GM04503 (cell line): Measurements from ENCODE around the gene CTH.
"Not testable (repeated sequence)": the region's sequence is repeated elsewhere in the genome, so short reads cannot be mapped to it uniquely, and the experiment has no call there.

Experiments used
- DNase-seq: peaks from one replicate; pipeline ENCODE4 v3.0.0-alpha.2; 2012; ENCODE audit warnings: low read depth

Gene CTH

DNA sequence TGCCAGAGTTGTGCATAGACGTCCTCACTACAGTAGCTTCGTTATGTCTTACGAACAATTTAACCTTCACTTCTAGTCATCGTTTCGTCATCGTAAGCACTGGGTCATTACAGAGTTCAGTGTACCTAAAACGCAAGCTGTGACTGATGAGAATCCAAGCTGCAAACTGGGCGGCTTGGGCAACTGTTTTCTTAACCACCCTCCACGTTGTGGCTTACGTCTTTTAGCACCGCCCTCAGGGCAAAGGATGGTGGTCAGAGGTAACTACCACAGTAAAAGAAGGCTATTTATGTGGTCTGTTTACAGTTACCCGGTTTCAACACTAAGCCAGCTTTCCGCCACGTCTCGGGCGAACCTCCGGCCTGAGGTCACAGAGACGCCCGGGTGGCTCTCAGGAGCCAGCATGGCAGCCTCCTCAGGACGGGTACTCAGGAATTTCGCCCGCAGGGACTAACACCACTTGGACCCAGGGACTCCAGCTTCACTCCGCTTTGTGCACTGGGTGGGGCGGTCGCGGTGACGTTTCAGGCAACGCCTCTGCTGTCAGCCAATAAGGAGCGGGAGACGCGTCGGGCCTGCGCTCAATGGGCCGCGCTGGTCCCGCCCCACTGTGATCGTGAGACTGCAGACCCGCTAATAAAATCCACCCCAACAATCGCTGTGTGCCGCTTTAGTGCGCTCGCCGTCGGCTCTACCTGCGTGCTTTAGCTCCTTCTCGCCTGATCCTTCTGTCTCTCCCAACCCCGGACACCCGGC, at the start of gene CTH:
Gene CTH (plus strand): TSS at position 665 of the 756 bp plus-strand sequence. CDS start 148 bp downstream, outside the sequence.
- peak; percentile 75 for DNase-seq

DNA sequence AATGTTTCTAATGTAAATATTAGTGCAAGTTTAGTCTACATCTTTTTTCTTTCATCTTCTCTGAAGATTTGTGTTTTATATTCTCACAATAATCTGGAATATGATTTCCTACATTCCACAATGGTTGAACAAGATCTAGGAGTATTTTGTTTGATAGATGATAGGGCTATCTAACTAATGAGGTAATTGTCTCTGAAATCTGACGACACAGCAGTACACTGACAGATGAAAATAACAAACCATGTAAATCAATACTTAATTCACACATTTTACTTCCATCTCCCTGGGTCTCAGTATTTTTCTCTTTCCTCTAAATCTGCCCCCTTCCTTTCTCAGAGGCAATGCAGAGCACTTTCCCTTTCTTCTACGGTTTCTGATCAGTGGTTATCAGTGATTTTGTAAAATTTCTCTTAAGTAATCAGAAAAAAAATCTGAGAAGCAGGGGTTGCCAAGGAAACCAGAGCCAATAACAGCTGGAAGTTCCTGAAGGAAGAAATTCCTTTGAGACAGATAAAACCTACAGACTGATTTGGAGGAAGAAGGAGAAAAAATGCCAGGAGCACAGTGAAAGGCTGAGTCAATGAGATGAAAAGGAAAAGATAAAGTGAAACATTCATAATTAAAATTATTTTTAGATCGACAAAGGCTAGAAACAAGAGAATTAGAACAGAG, 49.2 kb upstream of the CTH start:
- DNase-seq: peak; percentile 25

DNA sequence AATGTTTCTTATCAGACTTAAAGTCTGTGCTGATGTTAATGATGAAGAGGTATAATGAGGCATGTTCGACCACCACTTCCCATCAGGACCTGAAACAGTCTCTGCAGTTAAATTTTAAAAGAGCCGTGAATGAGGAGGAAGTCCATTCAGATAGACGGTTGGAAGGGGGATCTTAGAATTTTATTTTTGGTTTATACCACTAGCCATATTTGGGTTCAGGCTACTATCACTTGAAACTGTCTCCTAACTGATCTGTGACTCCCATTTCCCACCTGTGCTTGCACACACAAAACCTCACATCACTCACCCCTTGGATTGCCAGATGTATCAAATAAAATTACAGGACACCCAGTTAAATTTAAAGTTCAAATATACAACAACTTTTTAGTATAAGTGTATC, 46.6 kb upstream of the CTH start:
- no peak for DNase-seq

DNA sequence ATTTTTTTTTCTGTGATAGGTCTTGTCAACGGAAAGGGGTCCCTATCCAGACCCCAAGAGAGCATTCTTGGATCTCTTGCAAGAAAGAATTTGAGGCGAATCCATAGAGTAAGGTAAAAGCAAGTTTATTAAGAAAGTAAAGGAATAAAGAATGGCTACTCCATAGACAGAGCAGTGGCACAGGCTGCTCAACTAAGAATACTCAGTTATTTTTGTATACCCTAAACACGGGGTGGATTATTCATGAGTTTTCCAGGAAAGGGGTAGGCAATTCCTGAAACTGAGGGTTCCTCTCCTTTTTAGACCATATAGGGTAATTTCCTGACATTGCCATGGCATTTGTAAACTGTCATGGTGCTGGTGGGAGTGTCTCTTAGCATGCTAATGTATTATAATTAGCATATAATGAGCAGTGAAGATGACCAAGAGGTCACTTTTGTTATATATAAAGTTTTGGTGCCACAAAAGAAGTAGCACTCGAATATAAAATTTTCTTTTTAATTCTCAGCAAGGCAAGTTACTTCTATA, 44.6 kb upstream of the CTH start:
- DNase-seq: not testable (repeated sequence)

DNA sequence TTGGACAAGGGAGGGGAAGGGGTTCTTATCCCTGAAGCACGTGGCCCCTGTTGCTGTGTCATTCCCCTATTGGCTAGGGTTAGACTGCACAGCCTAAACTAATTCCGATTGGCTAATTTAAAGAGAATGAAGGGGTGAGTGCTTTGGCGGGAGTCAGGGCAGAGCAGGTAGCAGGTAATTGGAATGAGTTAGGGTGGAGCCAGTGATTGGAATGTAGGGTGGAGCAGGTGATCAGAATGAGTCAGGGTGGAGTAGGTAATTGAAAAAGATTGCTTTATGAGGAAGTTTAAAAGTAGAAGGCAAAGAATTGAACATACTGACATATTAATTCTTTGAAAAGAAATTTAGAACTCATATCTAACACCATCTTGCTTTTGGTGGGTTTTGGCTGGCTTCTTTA, 44.1 kb upstream of the CTH start:
- DNase-seq: not testable (repeated sequence)

DNA sequence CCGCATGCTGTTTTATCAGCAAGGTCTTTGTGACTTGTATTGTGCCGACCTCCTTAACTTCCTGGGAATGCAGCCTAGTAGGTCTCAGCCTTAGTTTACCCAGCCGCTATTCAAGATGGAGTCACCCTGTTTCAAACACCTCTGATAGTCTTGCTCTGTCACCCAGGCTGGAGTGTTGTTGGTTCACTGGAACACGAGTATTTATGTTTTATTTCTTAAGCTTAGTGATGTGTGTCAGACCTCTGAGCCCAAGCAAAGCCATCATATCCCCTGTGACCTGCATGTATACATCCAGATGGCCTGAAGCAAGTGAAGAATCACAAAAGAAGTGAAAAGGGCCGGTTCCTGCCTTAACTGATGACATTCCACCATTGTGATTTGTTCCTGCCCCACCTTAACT, 43.7 kb upstream of the CTH start:
- not testable (repeated sequence) for DNase-seq

DNA sequence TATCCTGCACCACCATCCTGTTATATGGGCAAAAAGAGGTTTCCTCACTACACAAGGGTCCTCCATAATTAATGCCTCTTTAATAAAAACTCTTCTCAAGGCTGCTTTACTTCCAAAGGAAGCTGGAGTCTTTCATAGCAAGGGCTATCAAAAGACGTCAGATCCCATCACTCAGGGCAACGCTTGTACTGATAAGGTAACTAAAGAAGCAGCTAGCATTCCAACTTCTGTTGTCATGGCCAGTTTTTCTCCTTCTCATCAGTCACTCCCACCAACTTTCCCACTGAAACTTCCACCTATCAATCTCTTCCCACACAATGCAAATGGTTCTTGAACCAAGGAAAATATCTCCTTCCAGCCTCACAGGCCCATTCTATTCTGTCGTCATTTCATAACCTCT, 39.5 kb upstream of the CTH start:
- not testable (repeated sequence) for DNase-seq

DNA sequence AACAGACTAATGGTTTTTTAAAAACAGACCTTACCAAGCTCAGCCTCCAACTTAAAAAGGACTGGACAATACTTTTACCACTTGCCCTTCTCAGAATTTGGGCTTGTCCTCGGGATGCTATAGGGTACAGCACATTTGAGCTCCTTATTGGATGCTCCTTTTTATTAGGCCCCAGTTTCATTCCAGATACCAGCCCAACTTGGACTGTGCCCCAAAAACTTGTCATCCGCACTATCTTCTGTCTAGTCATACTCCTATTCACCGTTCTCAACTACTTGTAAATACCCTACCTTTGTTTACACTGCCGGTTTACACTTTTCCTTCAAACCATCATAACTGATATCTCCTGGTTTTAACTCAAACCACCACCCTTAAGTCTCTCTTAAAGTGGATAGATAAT, 38.6 kb upstream of the CTH start:
- DNase-seq: no peak

DNA sequence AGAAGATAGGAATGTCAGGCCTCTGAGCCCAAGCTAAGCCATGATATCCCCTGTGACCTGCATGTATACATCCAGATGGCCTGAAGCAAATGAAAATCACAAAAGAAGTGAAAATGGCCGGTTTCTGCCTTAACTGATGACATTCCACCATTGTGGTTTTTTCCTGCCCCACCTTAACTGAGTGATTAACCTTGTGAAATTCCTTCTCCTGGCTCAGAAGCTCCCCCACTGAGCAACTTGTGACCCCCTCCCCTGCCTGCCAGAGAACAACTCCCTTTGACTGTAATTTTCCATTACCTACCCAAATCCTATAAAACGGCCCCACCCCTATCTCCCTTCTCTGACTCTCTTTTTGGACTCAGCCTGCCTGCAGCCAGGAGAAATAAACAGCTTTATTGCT, 37.5 kb upstream of the CTH start:
- not testable (repeated sequence) for DNase-seq

DNA sequence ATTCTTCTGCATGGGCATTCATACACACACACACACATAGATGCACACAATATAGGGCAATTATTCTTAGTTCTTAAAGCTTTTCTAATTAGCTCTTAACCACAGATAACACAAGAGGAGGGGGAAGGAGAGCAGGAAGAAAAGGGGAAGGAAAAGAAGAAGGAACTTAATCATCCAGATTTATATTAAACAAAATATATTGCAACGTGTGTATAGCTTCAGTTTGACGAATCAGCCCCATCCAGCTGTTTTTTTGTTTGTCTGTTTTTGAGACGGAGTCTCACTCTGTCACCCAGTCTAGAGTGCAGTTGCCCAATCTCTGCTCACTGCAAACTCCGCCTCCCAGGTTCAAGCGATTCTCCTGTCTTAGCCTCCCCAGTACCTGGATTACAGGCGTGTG, 34.9 kb upstream of the CTH start:
- no peak for DNase-seq

DNA sequence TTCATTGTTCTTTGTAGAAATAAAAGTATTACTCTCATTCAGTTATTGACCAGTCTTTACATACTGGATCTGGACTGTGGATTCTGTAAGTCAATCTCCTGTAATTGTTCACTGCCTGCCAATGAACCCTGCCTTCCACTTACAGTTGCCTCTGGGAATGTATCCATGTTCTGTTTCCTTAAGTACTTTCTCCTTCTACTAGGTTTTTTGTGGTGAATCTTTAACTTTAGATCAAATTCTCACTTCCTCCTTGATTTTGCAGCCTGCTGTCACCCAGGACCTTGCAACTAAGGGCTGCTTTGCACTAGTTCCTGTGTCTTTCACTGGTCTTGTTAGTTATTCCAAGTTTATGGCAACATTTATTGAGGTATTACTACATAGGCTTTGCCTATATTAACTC, 28.4 kb upstream of the CTH start:
- no peak for DNase-seq

DNA sequence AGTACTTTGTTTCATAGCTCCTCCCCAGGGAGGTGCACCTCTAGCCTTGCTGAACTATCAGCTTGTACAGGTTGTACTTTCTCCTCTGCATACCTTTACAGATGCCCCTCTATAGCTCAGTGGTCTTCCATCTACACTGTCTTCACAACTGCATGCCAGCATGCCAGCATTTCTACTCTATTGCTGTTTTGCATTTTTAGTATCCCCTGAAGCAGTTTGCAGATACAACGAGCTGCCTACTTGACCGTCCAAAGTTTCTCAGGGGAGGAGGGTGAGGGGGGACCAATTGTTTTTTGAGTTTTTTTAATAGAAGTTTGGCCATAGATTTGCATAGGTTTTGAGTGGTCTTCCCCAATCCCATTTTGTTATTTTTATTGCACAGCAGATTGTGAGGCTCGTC, 27.6 kb upstream of the CTH start:
- DNase-seq: no peak

DNA sequence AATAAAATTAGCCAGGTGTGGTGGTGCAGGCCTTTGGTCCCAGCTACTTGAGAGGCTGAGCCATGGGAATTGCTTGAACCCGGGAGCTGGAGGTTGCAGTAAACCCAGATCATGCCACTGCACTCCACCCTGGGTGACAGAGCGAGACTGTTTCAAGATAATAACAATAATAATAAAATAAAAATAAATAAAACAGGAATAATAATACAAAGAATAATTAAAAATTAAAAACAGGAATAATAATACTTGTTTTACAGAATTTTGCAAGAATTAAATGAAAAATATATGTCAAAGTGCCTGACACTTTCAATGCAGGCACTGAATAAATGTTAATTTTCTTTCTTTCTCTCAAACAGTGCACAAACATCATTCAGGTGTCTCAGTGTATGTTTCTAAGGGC, 26.5 kb upstream of the CTH start:
- DNase-seq: no peak

DNA sequence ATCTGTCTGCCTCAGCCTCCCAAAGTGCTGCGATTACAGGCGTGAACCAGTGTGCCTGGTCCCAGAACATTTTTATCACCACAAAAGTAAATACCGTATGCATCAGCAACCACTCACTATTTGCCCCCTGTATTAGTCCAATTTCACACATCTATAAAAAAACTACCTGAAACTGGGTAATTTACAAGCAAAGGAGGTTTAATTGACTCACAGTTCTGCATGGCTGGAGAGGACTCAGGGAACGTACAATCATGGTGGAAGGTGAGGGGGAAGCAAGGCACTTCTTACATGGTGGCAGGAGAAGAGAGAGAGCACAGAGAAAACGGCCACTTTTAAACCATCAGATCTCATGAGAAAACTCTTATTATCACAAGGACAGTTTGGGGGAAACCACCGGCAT, 25.6 kb upstream of the CTH start:
- no peak for DNase-seq

DNA sequence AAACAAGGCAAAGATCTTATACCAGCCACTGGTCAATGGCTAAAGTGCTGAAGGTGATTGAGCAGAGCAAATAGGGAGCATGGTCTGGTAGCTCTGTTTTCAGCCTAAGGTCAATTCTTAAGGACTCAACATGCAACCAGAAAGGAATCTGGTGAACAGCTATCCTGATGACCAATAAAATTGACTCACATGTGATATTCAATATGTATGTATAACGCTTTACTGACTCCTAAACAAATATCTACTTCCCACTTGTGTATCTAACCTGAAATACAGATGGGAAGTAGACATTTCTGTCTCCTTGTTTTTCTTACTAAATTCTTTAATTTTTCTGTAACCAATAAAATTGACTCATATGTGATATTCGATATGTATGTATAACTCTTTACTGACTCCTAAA, 24.9 kb upstream of the CTH start:
- no peak for DNase-seq

DNA sequence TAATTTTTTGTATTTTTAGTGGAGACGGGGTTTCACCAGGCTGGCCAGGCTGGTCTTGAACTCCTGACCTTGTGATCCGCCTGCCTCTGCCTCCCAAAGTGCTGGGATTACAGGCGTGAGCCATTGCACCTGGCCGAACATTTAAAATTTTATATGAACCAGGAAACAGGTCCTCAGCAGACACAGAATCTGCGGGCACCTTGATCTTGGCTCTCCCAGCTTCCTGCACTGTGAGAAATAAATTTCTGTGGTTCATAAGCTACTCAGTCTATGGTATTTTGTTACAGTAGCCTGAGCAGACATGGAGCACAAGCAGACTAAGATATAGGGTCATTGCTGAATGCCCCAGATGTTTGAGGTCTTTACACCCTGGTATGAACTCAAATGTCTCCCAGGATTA, 23.6 kb upstream of the CTH start:
- no peak for DNase-seq

DNA sequence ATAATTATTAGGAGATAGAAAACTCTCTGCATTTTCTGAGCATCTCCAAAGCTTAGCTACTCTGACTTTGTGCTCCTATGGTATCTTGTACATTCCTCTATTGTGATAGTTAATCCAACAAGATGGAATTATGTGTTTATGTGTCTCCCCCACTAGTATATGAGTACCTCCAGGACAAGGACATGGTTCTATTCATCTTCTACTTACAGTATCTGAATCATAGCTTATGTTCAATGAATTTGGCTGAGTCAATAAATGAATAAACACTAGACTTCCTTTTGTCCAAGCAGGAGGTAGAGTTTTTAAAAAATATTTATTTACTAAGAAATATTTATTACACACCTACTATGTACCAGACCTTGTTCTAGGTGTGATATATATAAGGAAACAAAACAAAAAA, 18.4 kb upstream of the CTH start:
- no peak for DNase-seq

DNA sequence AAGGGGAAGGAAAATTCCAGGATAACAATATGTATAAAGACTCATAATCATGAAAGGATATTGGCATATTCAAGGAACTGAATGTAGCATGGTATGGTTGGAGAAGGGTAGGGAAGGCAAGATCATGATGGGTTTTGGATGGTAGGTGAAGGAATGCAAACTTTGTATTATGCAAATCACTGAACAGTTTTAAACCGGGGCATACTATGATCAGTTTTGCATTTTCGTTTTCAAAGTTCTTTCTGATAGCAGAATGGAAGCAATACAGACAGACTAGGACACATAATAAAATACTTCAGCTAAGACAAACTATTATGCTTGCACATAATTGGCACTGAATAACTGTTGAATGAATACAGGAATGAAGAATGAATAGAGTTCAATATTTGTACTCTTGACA, 14.5 kb upstream of the CTH start:
- no peak for DNase-seq

DNA sequence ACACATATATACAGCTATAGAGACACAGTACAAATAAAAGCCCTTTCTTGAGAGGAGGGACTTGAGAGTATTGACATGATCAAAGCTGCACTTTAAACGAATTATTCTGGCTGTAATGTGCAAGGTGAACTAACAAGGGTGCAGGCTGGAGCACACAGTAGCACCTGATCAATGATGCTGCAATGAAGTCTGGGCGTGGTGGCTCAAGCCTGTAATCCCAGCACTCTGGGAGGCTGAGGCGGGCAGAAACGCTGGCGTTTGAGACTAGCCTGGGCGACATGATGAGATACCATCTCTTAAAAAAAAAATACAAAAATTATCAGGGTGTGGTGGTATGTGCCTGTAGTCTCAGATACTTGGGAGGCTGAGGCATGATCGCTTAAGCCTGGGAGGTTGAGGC, 14.1 kb upstream of the CTH start:
- DNase-seq: no peak

DNA sequence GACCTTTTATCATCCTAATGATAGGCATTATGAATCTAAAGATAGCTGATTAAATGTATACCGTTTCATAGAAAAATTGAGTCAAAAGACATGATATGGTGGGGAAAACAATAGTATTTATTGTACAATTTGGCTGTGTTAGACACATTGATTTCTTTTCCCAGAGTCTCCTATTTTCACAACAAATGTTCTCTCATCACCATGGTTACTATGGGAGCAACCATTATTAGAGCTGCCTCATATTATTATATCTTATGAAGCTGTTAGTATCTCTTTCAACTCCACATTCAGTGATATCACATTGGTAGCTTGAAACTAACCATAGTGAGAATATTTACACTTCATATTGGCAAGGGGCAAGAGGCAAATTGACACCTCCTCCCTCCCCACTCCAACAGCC, 10.7 kb upstream of the CTH start:
- no peak for DNase-seq

DNA sequence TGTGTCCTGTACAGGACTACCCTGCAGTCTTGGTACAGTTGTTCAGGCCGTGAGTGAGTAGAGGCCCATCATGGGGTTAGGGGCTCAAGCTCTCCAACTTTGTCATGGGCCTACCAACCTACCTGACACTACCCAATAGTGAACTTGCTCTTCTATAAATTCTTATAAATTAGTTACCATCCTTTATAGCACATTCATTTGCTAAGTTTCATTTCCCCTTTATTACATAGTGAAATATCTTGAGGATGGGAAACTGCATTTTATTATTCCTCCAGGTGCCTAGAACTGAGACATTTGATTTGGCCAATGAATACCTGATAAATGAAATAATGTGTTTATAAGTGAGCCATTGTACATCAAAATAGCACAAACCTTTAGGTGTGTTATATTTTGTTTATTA, 9.1 kb upstream of the CTH start:
- no peak for DNase-seq

DNA sequence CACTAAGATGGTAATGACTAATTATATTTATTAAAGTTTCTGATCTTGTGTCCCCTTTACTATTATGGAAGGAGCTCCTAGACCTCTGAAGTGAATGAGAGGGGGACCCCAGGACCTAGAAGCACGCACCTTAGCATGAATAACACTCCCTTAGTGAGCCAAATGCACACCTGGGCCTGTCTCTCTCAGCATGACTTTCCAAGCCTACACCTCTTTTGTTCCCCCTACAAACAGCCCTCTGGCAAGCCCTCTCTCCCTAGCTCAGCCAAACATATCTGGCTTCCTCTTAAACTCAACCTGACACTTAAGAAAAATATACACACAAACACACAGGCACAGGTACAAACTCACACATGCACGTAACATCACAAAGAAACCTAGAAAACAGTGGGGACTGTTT, 7.3 kb upstream of the CTH start:
- DNase-seq: no peak

DNA sequence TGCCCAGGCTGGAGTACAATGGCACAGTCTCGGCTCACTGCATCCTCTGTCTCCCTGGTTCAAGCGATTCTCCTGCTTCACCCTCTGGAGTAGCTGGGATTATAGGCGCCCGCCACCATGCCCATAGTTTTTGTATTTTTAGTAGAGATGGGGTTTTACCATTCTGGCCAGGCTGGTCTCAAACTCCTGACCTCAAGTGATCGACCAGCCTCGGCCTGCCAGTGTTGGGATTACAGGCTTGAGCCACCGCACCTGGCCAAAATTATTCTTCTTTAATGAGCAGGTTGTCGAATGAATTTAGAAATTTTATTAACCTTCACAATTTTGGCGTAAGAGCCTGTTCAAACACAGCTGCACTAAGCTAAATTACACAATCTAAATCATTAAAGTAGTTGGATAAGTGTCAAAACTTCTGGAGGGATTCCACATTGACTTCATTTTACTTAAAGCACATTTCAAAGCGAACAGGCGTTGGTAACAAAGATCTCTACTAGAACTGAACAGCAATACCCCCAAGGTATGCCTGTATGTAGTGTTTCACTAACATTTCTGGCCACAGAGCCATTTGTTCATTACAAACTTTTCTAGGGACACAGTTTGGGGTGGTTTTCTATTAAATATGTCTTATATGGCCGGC, 5.2 kb upstream of the CTH start:
- no peak for DNase-seq
